ENCODE results near the gene UNKL.

The UNKL gene

DNA sequence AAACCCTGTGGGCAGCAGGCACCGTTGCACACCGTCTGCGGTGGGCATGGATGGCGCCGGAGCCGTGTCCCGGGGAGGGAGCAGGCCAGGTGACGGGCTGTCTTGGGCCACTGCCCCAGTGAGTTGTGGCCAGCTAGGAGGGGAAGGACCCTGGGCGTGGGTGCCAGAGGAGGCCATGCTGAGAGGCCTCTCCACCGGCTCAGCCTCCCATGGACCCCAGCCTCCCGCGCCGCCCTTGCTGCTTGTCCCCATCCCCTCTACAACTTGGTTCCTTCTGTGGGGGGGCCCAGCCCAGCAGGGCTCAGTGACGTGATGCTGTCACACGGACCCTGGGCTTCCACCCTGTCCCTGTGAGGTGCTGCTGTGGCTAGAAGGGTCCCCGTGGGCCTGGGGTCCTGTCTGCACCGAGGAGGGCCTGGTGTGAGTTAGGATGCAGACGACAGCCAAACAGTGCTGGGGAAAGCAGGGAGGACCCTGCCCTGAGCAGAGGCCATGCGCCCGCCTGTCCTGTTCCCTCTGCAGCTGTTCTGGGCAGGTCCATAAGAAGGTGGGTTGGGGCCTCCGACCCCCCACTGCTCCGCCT, 93.8 kb downstream of the UNKL start:
- DNase-seq = no peak

DNA sequence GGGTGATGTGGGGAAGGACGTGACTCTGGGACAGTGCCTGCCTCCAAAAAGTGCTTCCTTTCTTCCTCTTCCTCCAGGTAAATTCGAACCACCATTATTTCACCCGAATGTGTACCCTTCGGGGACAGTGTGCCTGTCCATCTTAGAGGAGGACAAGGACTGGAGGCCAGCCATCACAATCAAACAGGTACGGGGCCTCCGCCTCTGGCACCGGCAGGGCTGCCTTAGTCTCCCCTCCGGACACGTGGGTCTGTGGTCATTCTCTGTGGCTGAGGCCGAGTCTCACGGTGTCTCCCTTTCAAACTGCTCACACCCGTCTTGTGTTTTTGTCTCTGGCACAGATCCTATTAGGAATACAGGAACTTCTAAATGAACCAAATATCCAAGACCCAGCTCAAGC, 94.4 kb downstream of the UNKL start:
- no peak for DNase-seq

DNA sequence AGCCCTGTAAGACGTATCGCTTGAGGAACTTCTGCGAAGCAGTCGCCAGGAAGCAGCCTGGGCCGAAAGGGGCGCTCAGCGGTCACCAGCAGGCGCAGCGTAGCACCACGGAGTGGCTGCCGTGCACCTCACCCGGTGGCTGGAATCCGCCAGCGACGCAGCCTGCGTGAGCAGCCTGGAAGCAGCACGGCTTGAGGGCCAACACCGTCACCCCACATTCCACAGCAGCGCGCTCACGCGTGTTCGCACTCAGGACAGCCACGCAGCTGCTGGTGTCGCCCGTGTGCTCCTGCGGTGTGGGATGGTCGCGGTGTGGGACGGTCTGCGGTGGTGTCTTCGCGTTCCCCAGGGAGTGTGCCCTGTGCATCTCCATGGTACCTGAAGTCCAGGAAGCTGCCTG, 95.5 kb downstream of the UNKL start:
- DNase-seq = no peak

DNA sequence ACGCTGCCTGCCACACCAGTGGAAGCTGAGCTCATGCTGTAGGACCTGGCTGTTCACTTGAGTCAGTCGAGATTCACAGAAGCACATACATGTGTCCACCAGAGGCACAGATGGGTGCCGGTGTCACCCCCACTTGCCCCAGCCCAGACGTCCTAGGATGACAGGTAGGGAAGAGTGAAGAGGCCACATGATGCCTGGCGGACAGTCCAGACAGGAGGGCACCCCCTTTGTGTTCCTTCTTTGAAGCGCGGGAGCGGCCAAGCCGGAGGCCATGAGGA, 96.3 kb downstream of the UNKL start:
- no peak for DNase-seq

DNA sequence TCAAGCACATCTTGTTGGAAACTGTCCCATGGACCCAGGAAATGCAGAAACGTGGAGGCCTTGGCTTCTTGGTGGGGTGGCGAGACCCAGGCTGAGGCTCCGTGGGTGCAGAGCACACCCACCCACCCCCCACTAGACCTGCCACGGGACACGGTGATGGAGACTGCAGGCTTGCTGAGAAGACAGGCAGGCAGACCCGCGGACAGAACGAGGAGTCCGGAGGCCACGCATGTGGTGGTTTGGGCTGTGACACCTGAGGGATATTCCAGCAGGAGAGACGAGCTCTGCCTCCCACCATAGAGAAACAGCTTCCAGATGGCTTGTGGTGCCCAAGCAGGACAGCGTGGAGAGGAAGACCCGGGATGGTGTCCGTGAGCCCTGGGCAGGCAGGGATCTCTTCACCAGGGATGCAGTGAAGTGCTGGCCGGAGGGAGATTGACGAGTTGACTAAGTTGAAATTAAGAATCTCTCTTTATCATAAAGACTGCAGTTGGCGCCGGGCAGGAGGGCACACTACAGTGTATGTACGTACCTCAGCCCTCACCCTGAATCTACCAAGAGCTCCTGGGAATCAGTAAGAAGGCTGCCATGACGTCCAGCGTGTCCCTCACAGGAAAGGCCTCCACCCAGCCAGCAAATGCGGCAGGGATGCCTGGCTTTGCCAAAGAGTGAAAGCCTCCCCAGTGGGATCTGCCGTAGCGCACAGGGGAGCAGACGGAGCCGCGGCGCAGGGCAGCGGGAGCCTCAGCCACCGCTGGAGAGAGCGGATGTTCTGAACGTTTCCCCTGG, 96.8 kb downstream of the UNKL start:
- no peak for DNase-seq

DNA sequence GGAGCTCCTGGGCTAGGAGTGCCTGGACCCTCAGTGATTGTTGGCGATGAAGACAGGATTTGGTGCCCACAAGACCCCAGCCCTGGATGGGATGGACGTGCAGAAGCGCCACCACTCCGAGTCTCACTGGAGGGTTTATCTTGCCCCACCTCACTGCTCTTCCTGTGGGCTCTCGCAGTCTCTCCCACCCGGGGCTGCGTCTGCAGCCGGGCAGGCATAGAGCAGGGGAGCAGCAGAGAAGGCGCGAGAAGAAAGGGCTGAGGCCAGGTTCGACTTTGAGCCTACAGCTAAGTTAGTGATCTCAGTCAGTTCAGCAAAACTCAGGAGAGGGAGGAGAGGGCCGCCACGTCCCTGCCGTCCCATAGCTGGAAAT, 98.5 kb downstream of the UNKL start:
- DNase-seq = no peak

DNA sequence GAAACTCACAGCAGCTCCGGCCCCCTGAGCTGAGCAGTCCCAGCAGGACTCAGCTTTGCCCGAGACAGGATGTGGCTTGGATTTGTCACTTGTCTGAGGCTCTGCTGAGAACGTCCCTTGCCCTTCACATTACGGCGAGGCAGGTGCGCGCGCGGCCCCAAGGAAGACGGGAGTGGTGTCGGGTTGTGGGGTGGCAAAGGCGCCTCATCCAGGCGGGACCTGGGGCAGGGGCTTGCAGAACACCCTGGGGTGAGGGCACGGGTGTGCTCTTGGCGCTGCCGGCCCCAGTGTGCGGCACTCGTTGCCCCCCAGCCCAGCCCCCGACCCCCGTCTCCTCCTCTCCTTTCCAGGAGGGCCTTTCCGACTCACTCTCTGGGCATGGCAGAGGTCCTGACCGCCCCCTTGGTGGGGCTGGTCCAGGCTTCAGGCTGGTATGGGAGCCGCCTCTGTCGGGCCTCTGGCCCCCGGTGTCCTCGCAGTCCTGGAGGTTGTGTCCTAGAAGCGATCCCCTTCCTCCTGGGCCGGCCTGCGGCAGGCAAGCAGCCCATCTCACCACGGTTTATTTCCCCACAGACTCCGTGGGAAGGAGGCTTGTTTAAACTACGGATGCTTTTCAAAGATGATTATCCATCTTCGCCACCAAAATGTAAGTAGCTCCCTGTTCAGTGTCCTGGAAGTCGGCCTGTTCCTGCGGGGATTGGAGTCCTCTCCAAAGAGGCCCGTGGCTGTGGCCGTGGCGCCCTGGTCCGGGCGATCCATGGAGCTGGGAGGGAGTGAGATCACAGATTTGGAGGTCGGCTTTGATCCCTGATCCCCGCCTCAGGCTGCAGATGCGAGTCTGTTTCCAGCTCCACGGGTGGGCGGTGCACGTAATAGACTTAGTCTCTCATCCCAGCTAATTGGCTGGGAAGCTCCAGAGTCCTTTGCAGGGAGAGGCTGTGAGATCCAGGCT, 99.1 kb downstream of the UNKL start:
- DNase-seq = no peak

DNA sequence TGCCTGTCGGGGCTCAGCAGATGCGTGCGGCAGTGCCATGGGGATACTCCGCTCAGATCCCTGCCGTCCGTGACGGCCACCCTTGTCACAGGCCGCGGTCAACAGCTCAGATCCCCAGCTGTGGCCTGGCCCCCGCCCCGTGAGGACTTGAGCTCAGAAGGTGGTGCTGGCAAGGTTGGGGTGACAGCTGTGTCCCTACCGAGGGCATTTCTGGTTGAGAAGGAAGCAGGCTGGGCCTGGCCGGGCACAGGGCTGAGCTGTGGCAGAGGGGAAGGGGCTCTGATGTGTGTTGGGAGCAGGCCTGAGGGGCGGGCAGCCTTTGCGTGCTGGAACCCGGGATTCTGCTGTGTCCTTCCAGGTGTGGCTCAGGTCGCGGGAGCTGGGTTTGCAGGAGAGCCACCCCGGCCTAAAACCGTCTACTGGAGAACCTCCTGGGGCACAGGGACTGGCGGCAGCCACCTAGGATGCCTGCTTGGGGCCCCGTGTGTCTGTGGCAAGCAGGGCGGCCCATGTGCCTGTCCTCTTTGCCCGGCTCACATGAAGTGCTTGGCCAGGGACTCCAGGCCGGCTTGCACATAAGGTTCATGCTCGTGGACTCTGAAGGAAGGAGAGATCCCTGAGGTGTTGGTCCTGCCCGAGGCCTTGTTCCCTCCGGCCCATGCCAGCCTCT, 100.0 kb downstream of the UNKL start:
- no peak for DNase-seq

DNA sequence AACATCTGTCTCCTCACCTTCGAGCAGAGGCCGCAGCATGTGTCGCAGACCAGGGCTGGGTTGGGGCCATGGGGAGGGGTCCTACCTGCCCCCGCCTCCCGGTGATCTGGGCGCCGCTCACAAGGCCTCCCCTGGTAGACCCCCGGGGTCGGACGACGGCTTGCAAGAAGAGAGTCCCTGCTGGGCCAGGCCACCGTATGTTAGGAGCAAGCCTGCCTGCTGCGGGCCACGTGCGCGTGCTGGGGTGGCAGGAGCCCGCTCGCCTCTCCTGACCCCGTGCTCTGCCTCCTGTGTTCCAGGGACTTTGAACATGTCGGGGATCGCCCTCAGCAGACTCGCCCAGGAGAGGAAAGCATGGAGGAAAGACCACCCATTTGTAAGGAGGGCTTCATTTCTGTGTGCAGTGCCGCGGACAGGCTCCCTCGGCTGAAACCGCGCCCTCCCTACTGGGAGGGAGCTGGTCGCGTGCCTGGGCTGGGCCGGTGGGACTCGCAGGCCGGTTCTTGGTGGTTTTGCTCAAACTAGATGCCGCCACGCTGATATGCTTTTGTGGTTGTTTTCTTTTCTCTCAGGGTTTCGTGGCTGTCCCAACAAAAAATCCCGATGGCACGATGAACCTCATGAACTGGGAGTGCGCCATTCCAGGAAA, 100.7 kb downstream of the UNKL start:
- DNase-seq = no peak
